Measurements from ENCODE around the gene THAP10.
A peak's percentile ranks its signal among the peaks of the same experiment; 100 is the strongest.
"Not testable (repeated sequence)": the region's sequence is repeated elsewhere in the genome, so short reads cannot be mapped to it uniquely, and the experiment has no call there.

THAP10 gene

DNA sequence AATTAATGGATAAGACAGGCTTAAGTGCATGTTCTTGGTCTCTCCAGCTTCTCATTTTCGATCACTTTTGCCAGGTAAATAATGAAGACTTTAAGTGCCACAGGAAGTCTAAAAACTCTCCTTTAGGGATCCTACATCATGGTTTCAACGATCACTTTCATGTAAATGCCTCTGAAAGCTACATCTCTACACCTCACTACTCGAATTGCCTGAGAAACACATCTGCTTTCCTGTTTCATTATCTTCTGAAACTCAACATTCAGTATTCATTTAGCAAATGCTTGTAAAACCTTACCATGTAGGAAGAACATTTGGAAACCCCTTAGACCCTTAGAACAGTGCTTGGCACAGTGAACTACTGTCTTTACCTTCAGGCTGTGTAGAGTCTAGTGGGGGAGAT is 16.2 kb downstream of the THAP10 start:
- no peak for DNase-seq

DNA sequence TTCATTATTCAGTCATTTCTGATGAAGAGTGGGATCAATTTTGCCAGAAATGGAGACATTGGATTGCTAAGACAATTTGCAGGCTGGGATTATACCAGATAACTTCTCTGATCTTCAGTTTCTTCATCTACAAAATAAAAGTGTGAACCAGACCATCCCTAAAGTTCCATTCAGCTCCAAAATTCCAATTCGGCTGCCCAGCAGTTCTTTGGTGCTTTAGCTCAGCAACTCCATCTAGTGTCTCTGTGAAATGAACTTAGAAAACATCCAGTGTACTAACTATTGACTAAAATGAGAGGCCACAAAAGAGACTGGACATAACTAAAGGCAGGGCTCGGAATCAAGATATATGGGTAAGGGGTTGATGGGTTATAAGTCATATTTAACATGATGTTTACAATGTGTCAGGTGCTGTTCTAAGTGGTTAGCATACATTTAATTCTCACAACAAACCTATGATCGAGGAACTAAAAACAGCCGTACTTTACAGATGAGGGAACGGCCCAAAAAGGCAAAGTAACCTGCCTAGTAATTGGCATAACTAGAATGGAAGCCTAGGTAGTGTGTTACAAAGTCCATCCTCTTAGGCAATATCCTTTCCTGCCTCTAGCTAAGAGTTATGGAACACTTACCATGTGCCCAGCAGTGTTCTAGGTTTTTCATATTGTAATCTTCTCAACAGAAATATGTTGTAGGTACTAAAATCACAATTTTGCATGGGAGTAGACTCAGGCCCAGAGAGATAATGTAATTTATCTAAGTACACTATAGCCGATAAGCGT is 17.0 kb downstream of the THAP10 start:
- no peak for DNase-seq

DNA sequence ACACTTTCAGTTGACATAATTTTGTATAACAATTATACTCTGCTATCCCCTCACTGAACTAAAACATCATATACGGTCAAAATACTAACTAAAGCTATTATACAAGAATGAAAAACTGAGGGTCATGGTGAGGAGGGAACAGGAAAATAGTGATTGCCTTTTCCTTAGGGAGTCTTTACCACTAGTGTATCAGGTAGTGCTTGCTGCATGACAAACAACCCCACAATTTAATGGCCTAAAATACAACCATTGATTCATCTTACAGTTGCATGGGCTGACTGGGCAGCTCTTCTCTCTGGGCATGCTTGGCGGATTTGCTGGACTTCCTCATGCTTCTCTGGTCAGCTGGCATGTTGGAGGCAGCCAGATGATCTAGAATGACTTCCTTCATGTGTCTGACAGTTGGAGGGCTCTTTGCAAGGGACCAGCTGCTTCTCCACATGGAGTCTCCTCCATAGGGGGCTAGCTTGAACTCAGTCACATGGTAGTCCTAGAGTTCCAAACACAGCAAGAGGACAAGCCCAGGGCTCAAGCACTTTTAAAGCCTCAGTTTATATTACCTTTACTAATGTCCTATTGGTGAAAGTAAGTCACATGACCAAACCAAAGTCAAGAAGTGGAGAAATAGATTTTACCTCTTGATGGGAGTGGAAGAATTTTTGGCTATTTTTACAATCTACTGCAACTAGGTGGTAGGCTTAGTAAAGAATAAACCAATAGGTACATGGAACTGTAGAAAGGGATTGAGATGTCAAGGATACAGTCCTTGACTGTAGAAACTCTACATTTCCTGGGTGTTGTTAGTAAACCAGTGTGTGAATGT is 18.8 kb downstream of the THAP10 start:
- DNase-seq, result no peak

DNA sequence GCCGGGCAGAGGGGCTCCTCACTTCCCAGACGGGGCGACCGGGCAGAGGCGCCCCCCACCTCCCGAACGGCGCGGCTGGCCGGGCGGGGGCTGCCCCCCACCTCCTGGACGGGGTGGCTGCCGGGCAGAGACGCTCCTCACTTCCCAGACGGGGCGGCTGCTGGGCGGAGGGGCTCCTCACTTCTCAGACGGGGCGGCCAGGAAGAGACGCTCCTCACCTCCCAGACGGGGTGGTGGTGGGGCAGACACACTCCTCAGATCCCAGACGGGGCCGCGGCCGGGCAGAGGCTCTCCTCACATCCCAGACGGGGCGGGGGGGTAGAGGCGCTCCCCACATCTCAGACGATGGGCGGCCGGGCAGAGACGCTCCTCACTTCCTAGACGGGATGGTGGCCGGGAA is 20.7 kb downstream of the THAP10 start:
- not testable (repeated sequence) for DNase-seq

DNA sequence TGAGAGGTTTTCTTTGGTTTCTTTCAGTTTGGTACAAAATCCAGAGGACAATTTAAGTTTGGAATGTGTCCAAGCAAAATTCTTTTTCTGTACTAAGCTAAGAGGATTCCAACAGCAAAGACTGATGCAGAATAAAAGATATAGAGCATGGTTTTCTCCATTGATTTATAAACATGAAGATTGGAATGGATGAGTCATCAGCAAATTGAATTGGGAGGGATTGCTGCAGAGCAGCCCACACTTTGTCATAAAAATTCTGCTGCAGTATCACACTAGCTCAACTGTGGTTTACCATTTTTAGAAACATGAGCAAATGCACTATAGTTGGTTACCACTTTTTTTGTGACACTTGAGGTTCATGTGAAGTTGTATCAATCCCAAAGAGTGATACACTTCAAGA is 22.2 kb downstream of the THAP10 start:
- no peak for DNase-seq

DNA sequence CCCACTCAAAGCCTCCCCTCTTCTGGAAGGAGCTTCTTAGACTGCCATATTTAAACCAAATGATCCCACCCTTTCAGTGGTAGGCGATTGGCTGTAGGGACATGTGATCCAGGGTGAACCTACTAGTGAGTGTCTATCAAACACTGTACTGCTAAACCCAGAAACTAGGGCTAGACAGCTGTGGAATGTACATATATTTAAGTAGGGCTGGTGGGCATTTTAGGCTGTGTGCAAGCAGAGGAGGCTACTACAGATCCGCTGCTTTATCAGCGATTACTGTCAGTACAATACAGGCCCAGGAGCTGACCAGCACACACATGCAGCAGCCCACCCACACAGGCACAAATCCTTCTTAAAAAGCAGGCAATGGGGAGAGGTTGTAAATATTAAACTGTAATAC is 22.9 kb downstream of the THAP10 start:
- no peak for DNase-seq

DNA sequence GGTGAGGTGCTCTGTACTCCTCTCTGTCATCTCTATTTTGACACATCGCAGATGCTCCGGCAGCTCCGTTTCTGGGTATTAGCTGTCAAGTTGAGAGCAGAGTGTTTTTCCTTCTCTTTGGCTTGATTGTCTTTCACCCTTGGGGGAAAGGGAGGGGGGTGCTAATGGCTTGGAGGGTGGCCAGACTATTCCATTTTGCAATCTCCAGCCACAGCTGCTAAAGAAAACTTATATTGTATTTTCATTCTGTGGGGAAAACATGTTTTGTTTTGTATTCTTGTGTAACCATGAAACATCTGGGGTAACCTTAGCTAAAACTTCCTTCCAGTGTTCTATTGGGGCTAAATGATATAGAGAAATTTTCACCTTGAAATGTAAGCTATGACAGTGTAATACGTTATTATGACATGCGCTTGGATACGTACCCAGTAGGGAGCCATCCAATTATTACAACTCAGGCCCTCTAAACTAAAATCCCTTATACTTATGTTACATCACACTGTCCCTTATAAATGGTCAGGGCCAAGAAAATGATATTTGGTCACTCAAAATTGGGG is 24.2 kb downstream of the THAP10 start:
- no peak for DNase-seq

DNA sequence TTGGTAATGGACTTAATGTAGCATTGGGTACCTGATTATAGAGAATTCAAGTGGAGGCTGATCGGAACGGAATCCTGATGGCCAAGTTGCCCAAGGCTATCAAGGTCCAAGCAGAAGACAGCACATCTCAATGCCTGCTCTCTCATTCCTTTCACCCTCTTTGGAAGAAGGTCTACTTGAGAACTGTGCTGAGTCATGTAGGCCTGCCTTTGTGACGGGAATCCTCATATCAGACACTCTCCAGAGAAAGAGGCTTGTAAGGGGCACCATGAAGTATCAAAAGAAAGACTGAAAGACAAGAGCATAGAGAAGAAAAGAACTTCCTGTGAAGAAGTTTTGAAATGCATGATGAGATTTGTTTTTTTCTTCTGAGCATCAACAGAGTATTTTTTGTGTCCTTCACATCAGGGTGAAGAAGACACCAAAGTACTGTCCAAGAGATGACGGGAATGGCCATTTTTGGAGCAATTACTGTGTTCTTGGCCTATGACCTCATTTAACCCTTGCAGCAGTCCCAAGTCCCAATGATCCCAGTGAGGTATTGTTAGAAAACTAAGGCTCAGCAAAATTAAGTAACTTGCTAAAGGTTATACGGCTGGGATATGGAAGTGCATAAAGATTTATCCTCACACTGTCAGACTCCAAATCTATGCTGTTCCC is 25.1 kb downstream of the THAP10 start:
- DNase-seq, result no peak

DNA sequence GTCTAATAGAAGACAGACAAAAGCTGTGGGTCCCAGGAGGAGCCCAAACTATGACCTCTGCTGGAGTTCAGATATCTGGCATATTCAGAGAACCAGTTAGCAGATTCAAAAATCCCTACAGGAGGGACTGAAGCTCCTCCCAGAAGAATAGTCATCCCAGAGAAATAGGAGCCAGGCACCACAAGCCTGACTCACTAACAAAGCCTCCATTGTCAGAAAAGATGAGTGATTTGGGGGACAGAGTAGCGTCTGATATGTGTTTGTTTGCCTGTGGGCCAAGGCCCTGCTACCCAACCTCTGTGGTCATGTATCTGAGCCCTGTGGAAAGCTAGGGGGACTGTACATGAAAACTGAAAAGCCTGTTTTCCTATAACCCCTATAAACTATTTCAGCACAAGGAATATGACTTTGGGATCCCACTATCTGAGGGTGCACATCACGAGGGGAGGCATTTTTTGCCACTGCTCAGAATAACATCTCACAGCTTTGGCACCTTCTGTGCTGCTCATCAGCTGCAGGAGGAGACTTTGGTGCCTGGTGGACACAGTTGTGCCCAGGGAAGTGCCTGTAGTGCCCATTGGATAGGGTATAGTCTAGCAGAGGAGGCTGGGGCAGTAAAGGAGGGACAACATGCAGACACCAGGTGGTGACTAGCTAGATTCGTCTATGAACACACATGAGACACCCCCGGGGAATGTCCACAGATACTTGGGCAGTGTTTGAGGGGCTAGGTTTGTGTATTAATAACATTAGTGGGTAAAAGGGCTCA is 28.6 kb downstream of the THAP10 start:
- no peak for DNase-seq

DNA sequence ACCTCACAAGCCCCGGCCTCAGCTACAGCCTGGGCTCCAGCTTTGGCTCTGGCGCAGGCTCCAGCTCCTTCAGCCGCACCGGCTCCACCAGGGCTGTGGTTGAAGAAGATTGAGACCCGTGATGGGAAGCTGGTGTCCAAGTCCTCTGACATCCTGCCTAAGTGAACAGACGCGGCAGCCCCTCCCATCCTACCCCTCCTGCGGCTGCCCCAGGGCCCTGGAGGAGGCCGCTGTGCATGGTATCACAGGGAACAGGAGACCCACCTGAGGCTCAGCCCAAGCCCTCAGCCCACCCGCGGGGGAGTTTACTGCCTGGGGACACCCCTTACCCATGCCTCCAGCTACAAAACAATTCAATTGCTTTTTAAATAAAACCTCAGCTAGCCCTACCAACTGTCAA is 32.2 kb downstream of the THAP10 start:
- DNase-seq, result no peak

DNA sequence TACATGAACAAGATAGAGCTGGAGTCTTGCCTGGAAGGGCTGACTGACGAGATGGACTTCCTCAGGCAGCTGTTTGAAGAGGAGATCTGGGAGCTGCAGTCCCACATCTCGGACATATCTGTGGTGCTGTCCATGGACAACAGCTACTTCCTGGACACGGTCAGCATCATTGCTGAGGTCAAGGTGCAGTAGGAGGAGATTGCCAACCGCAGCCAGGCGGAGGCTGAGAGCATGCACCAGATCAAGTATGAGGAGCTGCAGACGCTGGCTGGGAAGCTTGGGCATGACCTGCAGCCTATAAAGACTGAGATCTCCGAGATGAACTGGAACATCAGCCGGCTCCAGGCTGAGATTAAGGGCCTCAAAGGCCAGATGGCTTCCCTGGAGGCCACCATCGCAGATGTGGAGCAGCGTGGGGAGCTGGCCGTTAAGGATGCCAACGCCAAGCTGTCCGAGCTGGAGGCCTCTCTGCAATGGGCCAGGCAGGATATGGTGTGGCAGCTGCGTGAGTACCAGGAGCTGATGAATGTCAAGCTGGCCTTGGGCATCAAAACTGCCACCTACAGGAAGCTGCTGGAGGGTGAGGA is 32.8 kb downstream of the THAP10 start:
- no peak for DNase-seq

DNA sequence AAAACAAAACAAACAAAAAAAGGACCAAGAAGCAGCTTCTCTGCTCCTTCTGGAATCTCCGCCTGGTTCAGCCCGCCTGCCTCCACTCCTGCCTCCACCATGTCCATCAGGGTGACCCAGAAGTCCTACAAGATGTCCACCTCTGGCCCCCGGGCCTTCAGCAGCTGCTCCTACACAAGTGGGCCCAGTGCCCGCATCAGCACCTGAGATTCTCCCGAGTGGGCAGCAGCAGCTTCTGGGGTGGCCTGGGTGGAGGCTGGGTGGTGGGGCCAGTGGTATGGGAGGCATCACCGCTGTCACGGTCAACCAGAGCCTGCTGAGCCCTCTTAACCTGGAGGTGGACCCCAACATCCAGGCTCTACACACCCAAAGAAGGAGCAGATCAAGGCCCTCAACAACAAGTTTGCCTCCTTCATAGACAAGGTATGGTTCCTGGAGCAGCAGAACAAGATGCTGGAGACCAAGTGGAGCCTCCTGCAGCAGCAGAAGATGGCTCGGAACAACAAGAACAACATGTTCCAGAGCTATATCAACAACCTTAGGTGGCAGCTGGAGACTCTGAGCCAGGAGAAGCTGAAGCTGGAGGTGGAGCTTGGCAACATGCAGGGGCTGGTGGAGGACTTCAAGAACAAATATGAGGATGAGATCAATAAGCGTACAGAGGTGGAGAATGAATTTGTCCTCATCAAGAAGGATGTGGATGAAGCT is 33.5 kb downstream of the THAP10 start:
- DNase-seq, result not testable (repeated sequence)

DNA sequence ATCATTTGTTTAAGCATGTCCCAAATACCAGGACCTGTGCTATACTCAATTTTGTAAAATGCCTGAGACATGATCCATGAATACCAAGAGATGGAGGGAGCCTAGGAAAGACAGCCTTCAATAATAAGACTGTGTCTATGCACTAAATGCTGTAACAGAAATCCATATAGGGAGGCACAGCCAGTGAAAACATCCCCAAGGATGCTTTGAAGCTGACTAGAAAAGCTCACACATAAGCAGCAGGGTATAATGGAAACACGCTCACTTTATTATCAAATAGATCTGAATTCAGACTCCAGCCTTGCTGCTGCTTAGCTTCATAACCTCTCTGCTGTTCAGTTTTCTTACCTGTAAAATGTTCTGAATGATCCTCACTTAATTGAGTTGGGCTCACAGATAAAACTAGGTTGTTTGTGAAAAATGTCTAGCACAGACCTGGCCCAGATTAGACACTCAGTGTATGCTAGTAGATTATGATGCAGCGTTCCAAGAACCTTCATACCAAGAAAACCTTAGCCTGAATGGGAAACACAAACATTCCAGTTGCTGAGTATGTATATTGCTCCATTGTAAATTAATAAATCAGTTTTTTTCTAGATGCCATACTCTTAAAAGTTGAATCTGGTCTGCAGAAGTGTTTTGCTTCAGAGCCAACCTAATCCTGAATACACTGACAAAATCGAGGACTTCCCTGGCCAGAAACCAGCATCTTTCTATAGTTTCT is 34.5 kb downstream of the THAP10 start:
- DNase-seq, result no peak

DNA sequence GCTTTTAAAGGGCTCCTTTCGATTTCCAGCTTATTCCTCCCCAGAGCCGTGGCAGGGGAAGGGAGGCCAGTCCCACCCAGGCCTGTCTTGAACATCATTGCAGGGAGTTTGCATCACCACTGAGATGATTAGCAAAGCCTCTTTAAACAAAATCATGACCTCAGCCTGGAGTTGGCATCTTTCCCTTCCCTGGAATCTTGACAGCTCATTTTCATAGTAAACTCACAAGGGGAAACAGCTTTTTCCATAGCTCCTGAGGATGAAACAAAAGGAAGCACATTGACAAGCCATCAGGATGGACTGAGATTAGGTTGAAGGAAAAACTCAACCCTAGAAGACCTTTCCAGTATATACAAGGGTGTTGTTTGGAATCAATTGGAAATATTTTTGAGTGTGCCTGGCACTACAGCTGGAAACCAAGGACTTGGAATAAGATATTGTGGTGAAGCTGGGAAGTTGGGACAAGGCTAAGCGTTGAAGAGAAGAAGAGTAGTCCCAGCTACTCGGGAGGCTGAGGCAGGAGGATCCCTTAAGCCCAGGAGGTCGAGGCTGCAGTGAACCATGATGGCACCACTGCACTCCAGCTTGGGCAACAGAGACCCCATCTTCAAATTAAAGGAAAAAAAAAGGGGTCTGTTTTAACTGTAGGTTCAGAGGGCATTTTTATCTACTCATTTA is 35.2 kb downstream of the THAP10 start:
- no peak for DNase-seq

DNA sequence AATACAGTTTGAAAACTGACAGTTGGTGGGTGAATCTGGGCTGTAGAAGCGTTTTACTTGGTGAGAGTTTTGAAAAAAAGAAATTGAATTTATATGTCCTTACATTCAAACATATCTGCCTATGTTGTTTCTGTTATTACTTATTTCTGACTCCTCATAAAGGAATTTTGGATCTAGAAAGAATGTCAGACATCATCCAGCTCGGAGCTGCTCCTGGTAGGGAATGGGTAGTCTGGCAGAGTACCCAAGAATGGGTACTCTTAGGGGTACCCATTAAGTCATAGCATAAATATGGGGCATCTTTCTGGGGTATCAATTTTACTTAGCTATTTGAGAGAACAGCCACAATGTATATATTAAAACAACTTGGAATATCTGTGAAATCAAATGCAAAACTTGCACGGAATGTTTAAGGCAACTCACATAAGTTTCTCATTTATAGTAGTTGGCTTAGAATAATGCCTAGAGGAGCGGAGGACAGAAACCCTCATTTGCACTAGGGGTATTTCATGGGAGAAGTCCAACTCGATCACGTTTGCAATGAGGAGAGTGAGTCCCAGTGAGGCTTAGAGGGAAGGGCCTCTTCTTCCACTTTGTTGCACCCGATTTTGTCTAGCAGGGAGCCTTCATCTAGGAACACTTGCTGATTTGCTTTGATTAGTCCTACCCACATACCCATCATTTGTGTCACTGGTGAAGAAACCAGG is 35.9 kb downstream of the THAP10 start:
- no peak for DNase-seq

DNA sequence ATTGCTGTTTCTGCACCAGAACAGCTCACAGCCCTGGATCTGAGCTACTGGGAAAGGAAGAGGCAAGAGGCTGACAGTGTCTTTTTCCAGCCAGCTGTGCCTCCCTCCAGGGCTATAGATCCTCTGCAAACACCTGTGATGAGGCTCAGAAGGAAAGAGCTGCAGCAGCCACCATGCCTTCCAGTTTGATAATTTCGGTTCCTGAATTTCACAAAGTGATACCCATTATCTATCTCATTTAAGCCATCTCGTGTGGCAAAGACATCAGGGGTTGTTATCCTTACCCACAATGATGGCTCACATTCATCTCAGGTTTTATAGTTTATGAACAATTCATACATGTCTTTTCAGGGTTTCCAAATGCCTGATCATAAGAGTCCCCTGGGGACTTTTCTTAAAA is 36.5 kb downstream of the THAP10 start:
- no peak for DNase-seq

DNA sequence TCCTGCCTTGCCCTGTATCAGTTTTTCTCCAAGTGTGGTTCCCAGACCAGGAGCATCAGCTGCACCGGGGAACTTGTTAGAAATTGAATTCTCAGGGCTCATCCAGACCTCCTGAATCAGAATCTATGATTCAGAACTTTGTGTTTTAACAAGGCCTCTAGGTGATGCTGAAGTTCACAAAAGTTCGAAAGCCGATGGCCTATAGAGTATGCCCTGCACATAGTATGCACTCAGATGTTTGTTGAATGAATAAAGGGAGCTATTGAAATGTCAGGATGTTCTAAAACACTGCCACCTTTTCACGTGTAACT is 37.6 kb downstream of the THAP10 start:
- no peak for DNase-seq

DNA sequence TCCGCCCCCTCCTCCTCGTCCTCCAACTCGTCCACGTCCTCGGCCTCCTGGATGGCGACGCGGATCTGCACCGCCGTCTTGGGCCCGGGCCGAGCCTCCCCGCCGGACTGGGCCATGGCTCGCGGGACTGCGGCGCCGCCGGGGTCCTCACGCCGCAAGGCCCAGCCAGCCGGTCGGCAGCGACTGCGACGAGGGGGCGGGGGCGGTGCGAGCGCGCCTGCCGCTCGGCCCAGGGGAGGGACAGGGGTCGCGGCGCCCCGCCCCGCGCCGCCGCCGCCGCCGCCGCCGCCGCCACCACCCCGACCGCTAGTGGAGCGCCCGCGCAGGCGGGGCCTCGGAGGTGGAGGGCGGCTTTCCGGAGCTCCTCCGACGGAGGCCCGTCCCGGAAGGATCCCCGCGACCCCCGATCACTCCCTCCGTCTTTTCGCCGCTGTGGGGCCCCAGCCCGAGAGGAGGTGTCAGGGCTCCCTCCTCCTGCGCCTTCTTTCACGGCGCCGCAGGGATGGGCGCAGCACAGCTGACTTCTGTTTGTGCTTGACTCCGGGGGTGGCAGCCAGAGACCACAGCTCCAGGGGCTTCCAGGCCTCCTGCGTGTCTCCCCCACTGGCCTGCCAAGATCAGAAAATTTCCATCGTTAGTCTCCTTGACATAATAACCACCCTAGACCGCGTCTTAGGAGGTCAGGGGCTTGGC is 38.1 kb downstream of the THAP10 start, which contains the start of gene LARP6:
Gene LARP6 (minus strand): TSS at position 185 of the 693 bp plus-strand sequence. CDS start 69 bp downstream, at position 116.
- DNase-seq, result peak in 1 of 2 donors; percentile 1

Data from CD4-positive, alpha-beta T cell treated with Interferon alpha-2 for 1 hour (primary cell).